Neural cell (in vitro differentiated cells): ENCODE data around the gene XCR1. TPM values are rescaled to one million over a fixed set of nuclear protein-coding genes. Genes with fewer than 3 reads are reported as not detected.

Experiments used
- H2AFZ ChIP-seq: fragments of 200-600, 300-800 bp; sonication (generic), shearing (Covaris generic); 2 replicates; pipeline ENCODE4 v1.6.0; 2014; ENCODE audit warnings: low read depth, mild to moderate bottlenecking, antibody characterized with exemption, low read length, moderate library complexity
- H3F3A ChIP-seq: fragments of 200-600 bp; shearing (Covaris generic); 2 replicates; pipeline ENCODE4 v1.6.1; 2016; ENCODE audit warnings: mild to moderate bottlenecking, moderate library complexity, mixed read lengths, antibody characterized with exemption, low read length; ENCODE audit not compliant: insufficient read depth, poor library complexity, severe bottlenecking
- H3K27ac ChIP-seq: fragments of 200-600, 300-800 bp; sonication (generic), shearing (Covaris generic); 2 replicates; pipeline ENCODE4 v1.5.1; 2014; ENCODE audit warnings: mild to moderate bottlenecking, low read length, moderate library complexity
- H3K27me3 ChIP-seq: fragments of 300-800, 200-600 bp; sonication (generic), shearing (Covaris generic); 2 replicates; pipeline ENCODE4 v1.6.0; 2014; ENCODE audit warnings: mild to moderate bottlenecking, low read depth, low read length, moderate library complexity; ENCODE audit not compliant: insufficient read depth
- H3K36me3 ChIP-seq: fragments of 300-800, 200-600 bp; sonication (generic), shearing (Covaris generic); 2 replicates; pipeline ENCODE4 v1.5.1; 2014; ENCODE audit warnings: mild to moderate bottlenecking, antibody characterized with exemption, low read length, moderate library complexity; ENCODE audit not compliant: insufficient read depth
- H3K4me2 ChIP-seq: fragments of 300-800, 200-600 bp; sonication (generic), shearing (Covaris generic); 2 replicates; pipeline ENCODE4 v1.6.0; 2014; ENCODE audit warnings: mild to moderate bottlenecking, low read length
- H3K4me3 ChIP-seq: fragments of 300-800, 200-600 bp; sonication (generic), shearing (Covaris generic); 2 replicates; pipeline ENCODE4 v1.5.1; 2014; ENCODE audit warnings: mild to moderate bottlenecking, low read length, moderate library complexity
- H3K79me2 ChIP-seq: fragments of 200-600 bp; shearing (Covaris generic); replicated peaks from 2 replicates; pipeline ENCODE4 v1.6.0; 2014; ENCODE audit warnings: mild to moderate bottlenecking, low read length, moderate library complexity; ENCODE audit not compliant: insufficient read depth
- H3K9ac ChIP-seq: fragments of 300-800, 200-600 bp; sonication (generic), shearing (Covaris generic); 2 replicates; pipeline ENCODE4 v1.6.1; 2016; ENCODE audit warnings: mild to moderate bottlenecking, low read length, mixed read lengths
- H3K9me2 ChIP-seq: fragments of 200-600 bp; shearing (Covaris generic); 2 replicates; pipeline ENCODE4 v1.6.1; 2016; ENCODE audit warnings: mild to moderate bottlenecking, low read length, mixed read lengths; ENCODE audit not compliant: insufficient read depth
- H3K9me3 ChIP-seq: fragments of 200-600, 300-800 bp; sonication (generic), shearing (Covaris generic); 2 replicates; pipeline ENCODE4 v1.6.1; 2016; ENCODE audit warnings: mild to moderate bottlenecking, mixed run types, low read length, moderate library complexity, mixed read lengths
- H4K20me1 ChIP-seq: fragments of 200-600 bp; shearing (Covaris generic); 2 replicates; pipeline ENCODE4 v1.6.1; 2016; ENCODE audit warnings: mild to moderate bottlenecking, mixed run types; ENCODE audit not compliant: insufficient read depth
- EP300 ChIP-seq: fragments of 450-650 bp; conservative IDR thresholded peaks from 2 replicates; pipeline ENCODE4 v1.6.1; 2014; ENCODE audit warnings: antibody characterized with exemption, mild to moderate bottlenecking, moderate library complexity; ENCODE audit not compliant: poor library complexity, severe bottlenecking
- EZH2 ChIP-seq: fragments of 200-600, 300-800 bp; shearing (Covaris generic), sonication (generic); IDR thresholded peaks from 2 replicates; pipeline ENCODE4 v1.6.1; 2014; ENCODE audit warnings: antibody characterized with exemption, low read length, borderline replicate concordance, mild to moderate bottlenecking; ENCODE audit not compliant: insufficient read depth, poor library complexity, severe bottlenecking
- MXI1 ChIP-seq: fragments of 450-650 bp; conservative IDR thresholded peaks from 2 replicates; pipeline ENCODE4 v1.6.1; 2014; ENCODE audit warnings: antibody characterized with exemption, mild to moderate bottlenecking; ENCODE audit not compliant: poor library complexity, severe bottlenecking
- POLR2AphosphoS5 ChIP-seq: IDR thresholded peaks from 2 replicates; pipeline ENCODE4 v1.6.1; 2012
- RAD21 ChIP-seq: fragments of 450-650 bp; conservative IDR thresholded peaks from 2 replicates; pipeline ENCODE4 v1.6.1; 2014; ENCODE audit warnings: antibody characterized with exemption, mild to moderate bottlenecking, moderate library complexity
- SMC3 ChIP-seq: fragments of 450-650 bp; conservative IDR thresholded peaks from 2 replicates; pipeline ENCODE4 v1.6.1; 2014; ENCODE audit warnings: antibody characterized with exemption, mild to moderate bottlenecking, moderate library complexity; ENCODE audit not compliant: poor library complexity
- TAF1 ChIP-seq: IDR thresholded peaks from 2 replicates; pipeline ENCODE4 v1.6.1; 2012; ENCODE audit warnings: low read depth
- polyA plus RNA-seq: library from polyadenylated mRNA; depleted of rRNA; stranded (reverse); fragments of >200 nt; gene quantifications from 2 replicates; pipeline ENCODE4 v1.2.3, GENCODE V29; 2014
- TF ChIP-seq, protein P1 (sequence below): fragments of 450-650 bp; IDR thresholded peaks from 2 replicates; pipeline ENCODE4 v1.5.1; 2014; ENCODE audit warnings: antibody characterized with exemption, mild to moderate bottlenecking, moderate library complexity; ENCODE audit not compliant: poor library complexity, severe bottlenecking
- TF ChIP-seq, protein P2 (sequence below): IDR thresholded peaks from 2 replicates; pipeline ENCODE4 v1.6.1; 2012; ENCODE audit warnings: borderline replicate concordance

The XCR1 gene
- polyA plus RNA-seq, 1 donor from 2014 or later = not detected

DNA sequence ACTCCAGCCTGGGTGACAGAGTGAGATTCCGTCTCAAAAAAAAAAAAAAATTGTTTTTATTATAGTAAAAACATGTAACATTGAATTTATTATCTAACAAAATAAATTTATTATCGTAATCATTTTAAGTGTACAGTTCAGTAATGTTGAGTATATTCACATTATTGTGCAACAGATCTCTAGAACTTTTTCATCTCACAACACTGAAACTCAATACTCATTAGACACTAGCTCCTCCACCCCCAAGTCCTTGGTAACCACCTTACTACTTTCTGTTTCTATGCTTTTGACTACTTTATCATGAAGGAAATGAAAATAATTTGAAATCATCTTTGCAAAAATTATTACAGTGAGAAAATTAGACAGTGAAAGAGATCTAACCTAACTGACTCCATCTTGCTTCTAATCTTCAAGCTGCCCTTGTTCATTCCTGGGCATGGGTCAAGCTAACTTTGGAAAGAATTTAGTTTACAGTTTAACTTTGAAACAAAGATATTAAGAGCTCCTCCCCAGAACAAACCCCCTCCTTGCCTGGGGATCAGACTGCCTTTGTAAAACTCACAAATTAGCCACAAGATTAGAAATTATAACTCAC is 16.7 kb downstream of the XCR1 start:
- no peak overlapping the region for H3K27ac ChIP-seq
- no peak overlapping the region for H3K9ac ChIP-seq
- no peaks in the 10 kb centered on the region for H3K9me2 ChIP-seq
- no peaks in the 10 kb centered on the region for H3F3A ChIP-seq
- no peak overlapping the region for H3K4me2 ChIP-seq
- no peak overlapping the region for H3K4me3 ChIP-seq
- no peaks in the 10 kb centered on the region for H3K79me2 ChIP-seq
- no peaks in the 10 kb centered on the region for H3K27me3 ChIP-seq
- no peak overlapping the region for H2AFZ ChIP-seq
- H4K20me1 ChIP-seq = no peaks in the 10 kb centered on the region
- TF ChIP-seq POLR2AphosphoS5 = no peak
- no peak for TF ChIP-seq EP300
- no peak for TF ChIP-seq EZH2
- TF ChIP-seq, protein P1, sequence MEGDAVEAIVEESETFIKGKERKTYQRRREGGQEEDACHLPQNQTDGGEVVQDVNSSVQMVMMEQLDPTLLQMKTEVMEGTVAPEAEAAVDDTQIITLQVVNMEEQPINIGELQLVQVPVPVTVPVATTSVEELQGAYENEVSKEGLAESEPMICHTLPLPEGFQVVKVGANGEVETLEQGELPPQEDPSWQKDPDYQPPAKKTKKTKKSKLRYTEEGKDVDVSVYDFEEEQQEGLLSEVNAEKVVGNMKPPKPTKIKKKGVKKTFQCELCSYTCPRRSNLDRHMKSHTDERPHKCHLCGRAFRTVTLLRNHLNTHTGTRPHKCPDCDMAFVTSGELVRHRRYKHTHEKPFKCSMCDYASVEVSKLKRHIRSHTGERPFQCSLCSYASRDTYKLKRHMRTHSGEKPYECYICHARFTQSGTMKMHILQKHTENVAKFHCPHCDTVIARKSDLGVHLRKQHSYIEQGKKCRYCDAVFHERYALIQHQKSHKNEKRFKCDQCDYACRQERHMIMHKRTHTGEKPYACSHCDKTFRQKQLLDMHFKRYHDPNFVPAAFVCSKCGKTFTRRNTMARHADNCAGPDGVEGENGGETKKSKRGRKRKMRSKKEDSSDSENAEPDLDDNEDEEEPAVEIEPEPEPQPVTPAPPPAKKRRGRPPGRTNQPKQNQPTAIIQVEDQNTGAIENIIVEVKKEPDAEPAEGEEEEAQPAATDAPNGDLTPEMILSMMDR = no peak
- TF ChIP-seq RAD21 = no peak
- no peak for TF ChIP-seq TAF1
- no peak for TF ChIP-seq SMC3
- TF ChIP-seq MXI1 = no peak
- TF ChIP-seq, protein P2, sequence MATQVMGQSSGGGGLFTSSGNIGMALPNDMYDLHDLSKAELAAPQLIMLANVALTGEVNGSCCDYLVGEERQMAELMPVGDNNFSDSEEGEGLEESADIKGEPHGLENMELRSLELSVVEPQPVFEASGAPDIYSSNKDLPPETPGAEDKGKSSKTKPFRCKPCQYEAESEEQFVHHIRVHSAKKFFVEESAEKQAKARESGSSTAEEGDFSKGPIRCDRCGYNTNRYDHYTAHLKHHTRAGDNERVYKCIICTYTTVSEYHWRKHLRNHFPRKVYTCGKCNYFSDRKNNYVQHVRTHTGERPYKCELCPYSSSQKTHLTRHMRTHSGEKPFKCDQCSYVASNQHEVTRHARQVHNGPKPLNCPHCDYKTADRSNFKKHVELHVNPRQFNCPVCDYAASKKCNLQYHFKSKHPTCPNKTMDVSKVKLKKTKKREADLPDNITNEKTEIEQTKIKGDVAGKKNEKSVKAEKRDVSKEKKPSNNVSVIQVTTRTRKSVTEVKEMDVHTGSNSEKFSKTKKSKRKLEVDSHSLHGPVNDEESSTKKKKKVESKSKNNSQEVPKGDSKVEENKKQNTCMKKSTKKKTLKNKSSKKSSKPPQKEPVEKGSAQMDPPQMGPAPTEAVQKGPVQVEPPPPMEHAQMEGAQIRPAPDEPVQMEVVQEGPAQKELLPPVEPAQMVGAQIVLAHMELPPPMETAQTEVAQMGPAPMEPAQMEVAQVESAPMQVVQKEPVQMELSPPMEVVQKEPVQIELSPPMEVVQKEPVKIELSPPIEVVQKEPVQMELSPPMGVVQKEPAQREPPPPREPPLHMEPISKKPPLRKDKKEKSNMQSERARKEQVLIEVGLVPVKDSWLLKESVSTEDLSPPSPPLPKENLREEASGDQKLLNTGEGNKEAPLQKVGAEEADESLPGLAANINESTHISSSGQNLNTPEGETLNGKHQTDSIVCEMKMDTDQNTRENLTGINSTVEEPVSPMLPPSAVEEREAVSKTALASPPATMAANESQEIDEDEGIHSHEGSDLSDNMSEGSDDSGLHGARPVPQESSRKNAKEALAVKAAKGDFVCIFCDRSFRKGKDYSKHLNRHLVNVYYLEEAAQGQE = no peak
- no peaks in the 10 kb centered on the region for H3K36me3 ChIP-seq
- H3K9me3 ChIP-seq = no peaks in the 10 kb centered on the region

DNA sequence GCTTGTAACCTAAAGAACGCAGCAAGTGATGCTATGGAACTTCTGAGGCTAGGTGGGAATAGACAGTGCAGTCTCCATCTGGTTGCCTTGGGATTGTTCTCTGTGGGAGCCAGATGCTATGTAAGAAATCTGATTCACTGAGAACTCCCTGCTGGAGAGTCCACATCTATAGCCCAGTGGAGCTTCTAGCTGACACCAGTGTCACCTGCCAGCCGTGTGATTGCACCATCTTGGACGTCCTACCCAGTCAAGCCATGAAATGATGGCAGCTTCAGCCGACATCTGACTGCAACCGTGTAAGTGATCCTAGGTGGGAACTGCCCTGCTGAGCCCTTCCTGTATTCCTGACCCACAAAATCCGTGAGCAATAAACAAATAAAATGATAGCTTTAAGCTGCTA is 19.2 kb downstream of the XCR1 start:
- H2AFZ ChIP-seq = no peak overlapping the region
- H3K79me2 ChIP-seq = no peaks in the 10 kb centered on the region
- no peak overlapping the region for H3K27ac ChIP-seq
- no peak overlapping the region for H3K9ac ChIP-seq
- no peaks in the 10 kb centered on the region for H3K9me2 ChIP-seq
- no peaks in the 10 kb centered on the region for H3K36me3 ChIP-seq
- H3K9me3 ChIP-seq = no peaks in the 10 kb centered on the region
- no peak overlapping the region for H3K4me3 ChIP-seq
- H4K20me1 ChIP-seq = no peaks in the 10 kb centered on the region
- H3F3A ChIP-seq = no peaks in the 10 kb centered on the region
- no peaks in the 10 kb centered on the region for H3K27me3 ChIP-seq
- TF ChIP-seq TAF1 = no peak
- TF ChIP-seq EP300 = no peak
- no peak for TF ChIP-seq POLR2AphosphoS5
- no peak for TF ChIP-seq RAD21
- TF ChIP-seq, protein P1 = no peak
- no peak for TF ChIP-seq EZH2
- TF ChIP-seq, protein P2 = no peak
- TF ChIP-seq MXI1 = no peak
- no peak for TF ChIP-seq SMC3
- H3K4me2 ChIP-seq = no peak overlapping the region
